T1000 (cell line): ENCODE results near the gene ZBTB47.
A peak's percentile ranks its signal among the peaks of the same experiment; 100 is the strongest.

Experiments used
- DNase-seq: peaks from one replicate; lab custom pipeline; 2025; ENCODE audit warnings: mixed read lengths; lab: John Stamatoyannopoulos, UW

Gene ZBTB47

GRCh38 chr3:42699511-42699971 lies 46.0 kb downstream of the ZBTB47 start:
- DNase-seq, result no peak

DNA sequence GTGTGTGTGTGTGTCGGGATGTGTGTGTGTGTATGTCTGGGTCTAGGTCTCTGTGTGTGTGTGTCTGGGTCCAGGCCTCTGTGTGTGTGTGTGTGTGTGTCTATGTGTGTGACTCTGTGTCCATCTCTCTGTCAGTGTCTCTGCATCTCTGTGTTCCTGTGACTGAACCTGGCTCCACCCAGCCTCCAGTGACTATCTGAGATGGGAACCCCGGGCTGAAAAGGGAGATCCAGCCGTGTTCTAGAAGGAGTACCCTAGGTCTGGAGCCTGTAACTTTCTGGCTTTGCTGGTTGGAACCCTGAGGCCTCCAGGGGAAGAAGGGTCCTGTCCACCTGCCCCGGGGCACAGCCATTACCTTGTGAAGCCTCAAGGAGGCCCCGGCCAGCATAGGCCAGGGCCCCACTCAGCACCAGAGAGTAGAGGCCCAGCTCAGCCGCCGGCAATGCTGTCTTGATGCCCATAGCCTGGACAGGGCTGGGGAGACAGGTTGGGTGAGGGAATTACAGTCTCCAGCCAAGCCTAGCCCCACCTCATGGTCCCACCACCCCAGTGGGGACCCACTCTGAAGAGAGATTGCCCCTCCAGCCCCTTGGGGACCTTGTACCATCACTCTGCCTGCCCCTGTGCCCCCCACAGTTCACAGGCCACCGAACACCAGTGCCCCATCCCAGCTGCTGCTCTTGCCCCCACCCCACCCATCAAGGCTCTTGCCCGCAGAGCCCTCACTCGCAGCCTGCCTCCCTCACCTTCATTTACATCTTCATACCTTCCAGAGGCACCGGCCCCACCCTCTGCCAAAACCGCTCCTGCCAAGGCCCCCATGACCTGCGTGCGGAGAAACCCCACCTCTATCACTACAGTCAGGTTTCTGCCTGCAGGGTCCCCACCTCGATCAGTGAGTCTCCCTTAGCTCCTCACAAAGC lies 47.1 kb downstream of the ZBTB47 start:
- no peak for DNase-seq

DNA sequence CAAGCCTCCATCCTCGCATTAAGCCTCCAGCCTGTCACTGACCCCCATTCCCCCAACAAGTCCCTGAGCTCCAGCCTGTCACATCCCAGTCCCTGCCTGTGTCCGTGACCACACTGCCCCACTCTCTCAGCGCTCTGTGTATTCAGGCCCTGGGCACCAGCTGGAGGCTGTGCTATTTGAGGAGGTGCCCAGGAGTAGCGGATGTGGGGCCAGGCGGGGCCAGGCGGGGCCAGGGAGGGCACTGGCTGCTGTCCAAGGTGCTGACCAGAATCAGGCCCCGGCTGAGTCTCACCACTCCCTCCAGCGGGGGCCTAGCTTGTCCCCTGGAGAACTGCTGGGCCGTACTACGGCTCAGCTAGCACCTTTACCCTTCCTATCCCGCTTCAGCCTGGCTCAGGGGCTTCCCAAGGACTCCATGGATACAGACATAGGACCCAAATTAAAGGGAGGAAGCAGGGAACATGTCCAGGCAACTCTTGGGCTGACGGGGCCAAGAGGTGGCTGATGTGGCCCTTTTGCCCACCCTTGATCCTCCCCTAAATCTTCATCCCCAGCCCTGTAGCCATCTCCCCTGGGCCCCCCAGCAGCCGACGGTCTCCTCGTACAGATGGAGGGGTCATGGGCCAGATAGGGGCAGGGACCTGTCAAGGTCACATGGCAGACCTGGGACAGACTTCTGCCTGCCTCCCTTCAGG lies 48.0 kb downstream of the ZBTB47 start:
- DNase-seq, result peak; percentile 14

DNA sequence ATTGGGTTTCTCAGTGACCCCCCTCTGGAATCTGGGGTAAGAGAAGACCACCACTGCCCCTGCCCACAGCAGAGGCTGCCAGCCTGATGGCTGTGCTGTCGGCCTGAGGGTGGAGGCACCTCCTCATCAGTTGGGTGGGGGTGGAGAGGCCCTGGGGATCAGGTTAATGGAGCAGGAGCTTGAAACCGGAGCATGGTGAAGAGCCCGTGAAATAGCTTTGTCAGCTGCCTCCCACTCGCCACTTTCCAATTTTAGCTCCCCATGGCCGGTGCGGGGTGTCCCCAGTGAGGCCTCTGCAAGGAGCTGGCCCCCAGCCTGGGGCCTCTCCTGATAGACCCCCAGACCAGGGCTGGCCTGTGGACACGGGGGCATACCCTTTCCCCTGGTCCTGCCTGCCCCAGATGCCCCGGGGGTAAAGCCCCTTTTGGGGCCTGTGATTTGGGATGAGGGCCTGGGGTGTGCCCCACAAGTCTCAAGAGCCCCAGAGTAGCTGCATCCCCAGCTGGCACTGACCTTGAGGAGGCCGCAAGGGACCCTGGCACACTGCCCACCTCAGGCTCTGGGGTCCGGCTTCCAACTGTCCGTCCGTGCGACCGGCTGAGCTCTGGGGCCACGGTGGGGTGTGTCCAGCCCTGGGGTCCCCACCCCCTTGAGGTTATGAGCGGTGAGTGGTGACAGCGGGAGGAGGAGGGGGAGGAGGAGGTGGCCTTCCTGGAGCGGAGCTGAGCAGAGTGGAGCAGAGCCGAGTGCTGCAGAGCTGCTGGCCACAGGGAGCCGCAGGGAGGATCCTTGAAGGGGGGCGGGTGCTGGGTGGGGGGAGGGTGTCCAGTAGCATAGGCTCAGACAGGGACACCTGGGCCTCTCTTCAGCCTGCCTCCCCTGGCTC lies 48.8 kb downstream of the ZBTB47 start, which contains the start of gene HHATL:
HHATL (minus strand) TSS at position 733 of the 886 bp plus-strand sequence. CDS start 1,972 bp downstream, outside the sequence.
- DNase-seq, result no peak

DNA sequence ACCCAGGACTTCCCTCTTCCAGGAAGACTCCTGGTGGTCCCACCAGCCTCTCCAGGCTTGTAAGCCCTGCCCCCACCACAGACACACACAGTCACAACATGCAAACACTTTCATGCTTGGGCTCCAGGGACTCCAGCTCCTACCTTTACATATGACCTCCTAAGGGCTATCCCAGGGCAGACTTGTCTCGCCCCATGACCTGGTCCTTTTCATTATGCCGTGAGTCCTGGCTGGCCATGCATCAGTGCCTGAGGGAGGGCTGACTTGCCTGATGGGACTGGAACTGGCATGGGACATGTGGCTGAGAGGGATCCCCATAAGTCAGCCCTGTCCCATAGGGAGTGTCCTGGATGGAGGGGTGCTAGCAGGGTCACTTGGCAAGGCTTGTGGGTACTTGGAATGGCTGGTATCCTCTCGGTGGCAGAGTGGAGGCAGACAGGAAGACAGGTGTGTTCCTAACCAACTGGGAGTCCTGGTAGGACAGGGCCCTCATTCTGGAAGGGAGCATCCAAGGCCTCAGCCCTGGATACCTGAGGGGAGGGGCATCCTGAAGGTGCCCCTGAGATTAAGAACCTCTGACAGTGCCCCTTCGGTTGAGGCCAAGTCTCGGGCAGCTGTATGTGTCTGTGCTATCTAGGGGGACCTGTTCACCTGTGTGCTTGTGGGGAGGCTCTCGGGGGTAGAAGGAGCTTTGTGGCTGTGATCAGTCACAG lies 49.6 kb downstream of the ZBTB47 start:
- DNase-seq, result no peak

- no peak for DNase-seq
These were observed 50.2 kb downstream of the ZBTB47 start for GRCh38 chr3:42703695-42704025.

DNA sequence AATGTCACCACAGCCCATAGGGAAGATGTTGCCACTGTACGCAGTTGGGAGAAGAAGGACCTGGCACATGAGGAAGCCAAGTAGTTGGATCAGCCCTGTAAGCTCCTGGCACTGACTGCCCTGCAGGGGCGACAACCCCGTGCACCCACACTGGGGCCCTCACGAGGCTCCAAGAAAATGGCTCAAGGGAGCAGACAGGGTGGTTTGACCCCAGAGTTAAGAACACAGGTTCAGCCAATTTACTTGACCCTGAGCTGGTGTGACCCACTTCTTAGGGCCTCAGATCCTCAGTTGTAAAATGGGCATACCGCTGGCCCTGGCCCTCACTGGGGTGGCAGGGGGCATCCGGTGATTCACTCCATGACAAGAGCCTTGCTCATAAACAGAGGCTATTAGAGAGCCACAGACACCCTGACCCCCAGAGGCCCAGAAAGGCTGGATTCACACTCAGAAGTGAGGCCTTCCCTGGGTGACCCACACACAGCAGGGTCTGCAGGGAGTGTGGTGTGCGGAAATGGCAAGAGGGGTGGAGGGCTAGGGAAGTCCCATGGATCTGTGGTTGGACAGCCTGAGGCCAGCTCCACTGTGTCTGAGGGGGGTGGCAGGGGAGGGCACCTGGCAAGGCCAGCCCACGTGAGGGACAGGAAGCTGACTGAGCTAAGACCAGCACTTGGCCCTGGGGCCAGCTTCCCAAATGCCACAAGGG lies 50.8 kb downstream of the ZBTB47 start:
- no peak for DNase-seq

DNA sequence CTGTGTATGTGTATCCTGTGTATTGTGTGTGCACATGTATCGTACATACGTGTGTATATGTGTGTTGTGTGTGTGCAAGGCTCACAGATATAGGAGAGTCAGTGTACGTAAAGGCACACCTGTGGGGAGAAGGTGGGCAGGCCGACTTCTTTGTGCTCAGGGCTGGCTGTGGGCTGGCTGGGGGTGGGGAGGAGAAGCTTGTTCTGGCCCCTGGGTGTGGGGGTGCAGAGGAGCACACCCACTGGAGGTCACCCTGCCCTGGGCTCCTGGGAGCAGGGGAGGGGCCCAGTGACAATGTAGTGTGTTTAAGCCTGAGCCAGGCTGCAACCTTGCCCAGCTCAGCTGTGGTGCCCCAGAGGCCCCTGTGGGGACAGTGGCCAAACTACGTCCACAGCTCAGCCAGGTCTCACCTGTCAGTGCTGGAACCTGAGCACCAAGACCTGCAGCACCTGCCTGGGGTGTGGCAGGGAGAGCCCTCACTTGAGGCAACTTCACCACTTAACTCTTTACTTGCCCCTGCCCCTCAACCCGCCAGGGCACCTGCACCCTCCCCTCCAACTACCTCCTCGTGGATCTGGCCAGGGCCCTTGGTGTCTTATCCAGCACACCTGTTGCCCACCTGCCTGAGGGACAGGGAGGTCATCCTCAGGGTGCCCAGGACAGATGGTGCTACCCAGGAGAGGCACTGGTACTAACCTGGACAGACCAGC lies 51.7 kb downstream of the ZBTB47 start:
- no peak for DNase-seq

DNA sequence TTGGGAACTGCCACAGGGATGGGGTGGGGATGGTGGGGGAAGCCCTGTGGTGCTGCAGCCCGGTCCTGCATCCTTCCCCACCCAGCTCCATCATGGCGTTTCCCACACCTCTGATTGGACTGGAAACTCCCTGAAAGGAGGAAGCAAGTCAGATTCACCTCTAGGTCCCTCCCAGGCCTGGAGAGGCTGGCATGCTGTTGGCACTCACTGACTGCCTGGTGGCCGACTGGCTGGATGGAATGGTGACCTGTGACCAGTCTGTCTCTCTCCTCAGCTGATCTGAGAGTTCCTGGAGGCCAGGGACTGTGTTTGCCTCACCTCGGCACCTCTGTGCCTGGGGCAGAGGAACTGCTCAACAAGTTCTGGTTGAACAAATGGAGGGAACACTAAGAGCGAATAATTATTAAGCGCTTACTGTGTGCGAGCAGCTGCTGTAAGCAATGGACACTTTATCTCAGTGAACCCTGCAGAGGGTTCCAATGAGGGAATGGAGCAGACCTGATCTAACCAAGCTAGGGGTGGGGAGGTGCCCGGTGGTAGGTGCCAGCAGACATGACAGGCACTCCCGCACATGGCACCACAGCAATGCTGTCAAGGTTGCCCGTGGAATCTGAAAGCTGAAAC lies 52.6 kb downstream of the ZBTB47 start:
- no peak for DNase-seq

DNA sequence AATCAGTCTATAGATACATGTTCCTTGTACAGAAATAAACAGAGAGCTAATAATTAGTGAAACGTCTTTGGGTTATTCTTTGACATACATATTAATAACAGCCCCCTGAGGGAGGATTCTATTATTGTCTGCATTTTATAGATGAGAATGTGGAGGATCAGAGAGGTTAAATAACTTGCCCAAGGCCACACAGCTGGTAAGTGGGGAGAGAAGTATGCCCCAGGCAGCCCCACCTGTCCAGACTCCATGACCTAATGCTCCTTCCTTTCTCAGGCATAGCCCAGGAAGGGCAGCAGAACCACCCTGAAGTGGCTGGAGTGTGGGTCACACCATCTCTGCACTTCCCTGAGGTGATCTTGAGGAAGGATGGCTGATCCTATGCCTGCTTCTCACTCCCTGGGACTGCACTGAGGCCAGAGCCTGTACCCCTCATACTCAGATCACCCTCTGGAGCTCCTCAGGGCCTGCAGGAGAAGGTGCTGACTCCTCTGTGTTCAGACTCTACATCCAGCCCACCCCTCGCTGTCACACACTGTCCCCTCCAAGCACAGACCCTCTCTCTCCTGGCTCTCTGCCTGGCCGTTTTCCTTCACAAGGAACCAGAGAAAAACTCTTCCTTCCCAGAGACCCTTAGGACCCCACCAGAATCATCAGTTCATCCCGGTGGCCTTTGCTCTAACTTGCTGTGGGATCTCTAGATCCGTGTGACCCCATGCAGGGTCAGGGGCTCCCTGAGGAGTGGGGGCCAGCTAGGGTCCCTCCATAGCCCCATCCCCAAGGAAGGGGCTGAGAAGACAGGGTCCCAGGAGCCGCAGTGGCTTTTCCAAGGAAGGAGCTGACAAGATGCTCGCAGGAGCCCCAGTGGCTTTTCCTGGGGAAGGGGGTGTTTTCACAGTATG lies 53.5 kb downstream of the ZBTB47 start:
- no peak for DNase-seq

- no peak for DNase-seq
These were observed 54.3 kb downstream of the ZBTB47 start for GRCh38 chr3:42707620-42708355.

GRCh38 chr3:42708611-42709151 lies 55.2 kb downstream of the ZBTB47 start:
- DNase-seq, result no peak

DNA sequence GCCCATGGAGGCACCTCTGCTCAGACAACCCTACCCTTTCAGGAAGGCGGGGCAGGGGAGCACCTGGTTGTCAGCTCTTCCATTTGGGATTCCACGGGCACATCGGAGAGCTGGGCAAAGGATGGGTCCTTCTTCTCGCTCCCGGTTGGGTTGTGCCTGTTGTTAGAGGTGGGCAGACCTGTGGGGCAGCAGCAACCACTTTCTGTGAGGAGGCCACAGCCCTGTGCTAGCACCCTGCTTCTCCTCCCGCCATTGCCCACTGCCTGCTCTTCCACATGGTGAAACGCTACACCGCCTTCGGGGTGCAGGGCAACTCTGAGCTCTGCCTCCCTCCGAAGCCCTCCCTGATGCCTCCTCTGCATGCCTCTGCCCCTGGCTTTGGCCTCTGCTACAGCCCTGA lies 56.1 kb downstream of the ZBTB47 start:
- no peak for DNase-seq

DNA sequence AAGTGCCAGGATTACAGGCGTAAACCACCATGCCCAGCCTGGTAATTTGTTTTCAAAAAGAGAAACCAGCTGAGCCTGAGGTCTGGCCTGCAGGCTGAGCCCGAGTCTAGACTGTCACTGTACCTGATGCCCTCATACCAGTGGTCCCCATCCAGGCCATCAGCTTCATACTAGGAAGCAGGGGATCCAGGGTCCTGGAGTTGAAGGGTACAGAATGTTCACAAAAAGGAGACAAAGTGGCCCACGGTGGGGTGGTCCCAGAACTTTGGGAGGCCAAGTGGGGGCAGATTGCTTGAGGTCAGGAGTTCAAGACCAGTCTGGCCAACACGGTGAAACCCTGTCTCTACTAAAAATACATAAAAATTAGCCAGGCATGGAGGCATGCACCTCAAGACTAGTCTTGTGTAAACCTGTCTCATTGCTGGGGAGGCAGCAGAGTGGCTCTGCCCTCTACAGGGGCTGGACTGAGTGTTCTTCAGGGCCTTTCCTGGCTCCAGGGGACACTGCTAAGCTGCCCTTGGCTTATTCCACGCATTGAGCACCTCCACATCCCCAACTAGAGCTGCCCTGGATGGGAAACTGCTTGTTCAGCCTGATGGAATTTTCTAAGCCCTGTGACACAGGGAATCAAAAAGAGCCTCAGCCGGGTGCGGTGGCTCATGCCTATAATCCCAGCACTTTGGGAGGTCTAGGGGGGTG lies 57.0 kb downstream of the ZBTB47 start:
- DNase-seq, result no peak

DNA sequence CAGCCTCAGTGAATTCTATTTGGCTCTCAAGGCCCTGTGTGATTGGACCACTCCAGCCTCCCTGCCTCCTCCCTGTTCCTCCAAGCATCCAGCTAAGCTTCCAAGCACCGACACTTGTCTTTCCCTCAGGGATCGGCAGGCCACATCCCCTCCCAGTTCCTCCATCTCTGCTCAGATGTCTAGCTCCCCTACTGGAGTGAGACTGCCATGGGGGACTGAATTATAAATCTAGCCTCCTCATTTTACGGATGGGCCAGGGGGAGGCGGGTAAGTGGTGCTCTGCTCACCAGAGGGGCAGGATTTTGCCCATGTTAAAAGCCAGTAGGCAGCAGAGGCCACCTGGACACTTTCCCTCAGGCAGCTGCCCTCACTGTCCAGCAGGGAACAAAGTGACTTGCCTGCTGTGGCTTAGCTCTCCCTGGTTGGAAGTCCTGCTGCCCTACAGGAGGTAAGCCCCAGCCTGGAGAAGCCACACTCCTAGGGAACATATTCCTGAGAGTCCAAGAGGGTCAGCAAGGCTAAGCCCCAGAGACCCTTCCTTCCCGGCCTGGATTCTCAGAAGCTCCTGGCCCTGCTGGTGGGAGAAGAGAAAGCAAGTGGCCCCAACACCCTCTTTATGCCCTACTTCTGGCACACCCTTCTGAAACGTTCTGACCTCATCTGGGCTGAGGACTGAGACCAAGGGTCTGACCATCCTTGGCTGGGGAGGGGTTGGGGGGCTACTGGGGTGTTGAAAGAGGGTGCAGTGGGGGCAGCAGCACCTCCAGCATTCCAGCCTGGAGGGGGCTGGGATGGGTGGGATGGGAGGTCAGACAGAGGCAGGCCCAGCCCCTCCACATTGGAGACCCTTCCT lies 58.2 kb downstream of the ZBTB47 start:
- no peak for DNase-seq

DNA sequence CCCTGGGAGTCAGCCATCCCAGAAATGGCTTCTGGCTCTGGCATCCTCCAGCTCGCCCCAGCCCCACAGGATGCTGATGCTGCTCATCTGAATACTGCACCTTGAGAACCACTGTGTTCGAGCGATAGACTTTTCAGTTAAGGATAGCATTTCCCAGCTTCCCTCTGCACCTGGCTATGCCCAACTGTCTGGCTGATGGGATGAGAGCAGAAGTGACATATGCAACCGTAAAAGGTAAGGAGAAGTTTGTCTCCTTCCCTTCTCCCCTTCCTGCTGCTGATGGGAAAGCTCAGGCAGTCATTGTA lies 58.8 kb downstream of the ZBTB47 start:
- no peak for DNase-seq
